ENCODE measurements around the gene TSLP.
A peak's percentile ranks its signal among the peaks of the same experiment; 100 is the strongest.

TSLP gene

GRCh38 chr5:111077678-111078077 is 6.2 kb downstream of the TSLP start:
- Histone ChIP-seq H4K91ac (ENCODE audit: low read depth, low read length) (no peak overlapping the region), H3K9ac (ENCODE audit: low read length) (no peak overlapping the region), H2BK5ac (ENCODE audit: low read depth, low read length, poor library complexity) (no peak overlapping the region), H4K12ac (ENCODE audit: low read depth, low read length) (no peak overlapping the region), H3K9me3 (ENCODE audit: insufficient read depth, low read depth, low read length) (no peaks in the 10 kb centered on the region), H3K14ac (ENCODE audit: low read length) (no peak overlapping the region), H3K23ac (ENCODE audit: low read length) (no peak overlapping the region), H3K79me1 (ENCODE audit: low read length) (peaks cover 3% of the 10 kb centered on the region), H3K4ac (ENCODE audit: low read depth, low read length) (no peak overlapping the region), H2AFZ (ENCODE audit: insufficient read depth, low read length, poor library complexity) (no peak overlapping the region), H3K4me3 (ENCODE audit: low read depth, low read length) (no peak overlapping the region), H3K18ac (ENCODE audit: low read length) (no peak overlapping the region), H2BK120ac (ENCODE audit: insufficient read depth, low read length, poor library complexity) (no peak overlapping the region), H3K27ac (ENCODE audit: low read depth, low read length) (no peak overlapping the region), H3K27me3 (ENCODE audit: insufficient read depth, low read length) (peaks cover 2% of the 10 kb centered on the region), H2AK5ac (ENCODE audit: low read length) (no peak overlapping the region), H2BK12ac (ENCODE audit: low read length) (no peak overlapping the region), H3K4me1 (ENCODE audit: control insufficient read depth in 1 of 2, insufficient read depth in 2 of 2, low read length in 2 of 2) (peaks cover 0 to 2% of the 10 kb centered on the region in 2 experiments), H3K79me2 (ENCODE audit: control insufficient read depth, insufficient read depth, low read length, poor library complexity) (peaks cover 1% of the 10 kb centered on the region), H3K36me3 (ENCODE audit: control insufficient read depth in 1 of 2, insufficient read depth in 2 of 2, low read length in 2 of 2) (no peaks in the 10 kb centered on the region), H4K8ac (ENCODE audit: low read depth, low read length) (no peak overlapping the region), H3K4me2 (ENCODE audit: low read length) (no peak overlapping the region)
- no CpG with 5 or more reads among the region's 2 CpGs for WGBS (ENCODE audit: extremely low coverage, insufficient coverage, insufficient read length)
- DNase-seq: no peak

- Histone ChIP-seq H3K79me2 (ENCODE audit: control insufficient read depth, insufficient read depth, low read length, poor library complexity) (no peaks in the 10 kb centered on the region), H3K9ac (ENCODE audit: low read length) (no peak overlapping the region), H3K9me3 (ENCODE audit: insufficient read depth, low read depth, low read length) (no peaks in the 10 kb centered on the region), H3K4me2 (ENCODE audit: low read length) (no peak overlapping the region), H3K23ac (ENCODE audit: low read length) (no peak overlapping the region), H2BK120ac (ENCODE audit: insufficient read depth, low read length, poor library complexity) (no peak overlapping the region), H3K4me3 (ENCODE audit: low read depth, low read length) (no peak overlapping the region), H4K12ac (ENCODE audit: low read depth, low read length) (no peak overlapping the region), H2BK12ac (ENCODE audit: low read length) (no peak overlapping the region), H3K4ac (ENCODE audit: low read depth, low read length) (no peak overlapping the region), H3K4me1 (ENCODE audit: control insufficient read depth in 1 of 2, insufficient read depth in 2 of 2, low read length in 2 of 2) (no peaks in the 10 kb centered on the region), H2AK5ac (ENCODE audit: low read length) (no peak overlapping the region), H3K18ac (ENCODE audit: low read length) (no peak overlapping the region), H3K27me3 (ENCODE audit: insufficient read depth, low read length) (no peaks in the 10 kb centered on the region), H3K27ac (ENCODE audit: low read depth, low read length) (no peak overlapping the region), H3K14ac (ENCODE audit: low read length) (no peak overlapping the region), H3K36me3 (ENCODE audit: control insufficient read depth in 1 of 2, insufficient read depth in 2 of 2, low read length in 2 of 2) (no peaks in the 10 kb centered on the region), H3K79me1 (ENCODE audit: low read length) (no peaks in the 10 kb centered on the region), H2BK5ac (ENCODE audit: low read depth, low read length, poor library complexity) (no peak overlapping the region), H2AFZ (ENCODE audit: insufficient read depth, low read length, poor library complexity) (no peak overlapping the region), H4K8ac (ENCODE audit: low read depth, low read length) (no peak overlapping the region), H4K91ac (ENCODE audit: low read depth, low read length) (no peak overlapping the region)
- no peak for DNase-seq
- no CpG with 5 or more reads among the region's 1 CpG for WGBS (ENCODE audit: extremely low coverage, insufficient coverage, insufficient read length)
Observed at GRCh38 chr5:111079846-111080245, 8.3 kb downstream of the TSLP start.

DNA sequence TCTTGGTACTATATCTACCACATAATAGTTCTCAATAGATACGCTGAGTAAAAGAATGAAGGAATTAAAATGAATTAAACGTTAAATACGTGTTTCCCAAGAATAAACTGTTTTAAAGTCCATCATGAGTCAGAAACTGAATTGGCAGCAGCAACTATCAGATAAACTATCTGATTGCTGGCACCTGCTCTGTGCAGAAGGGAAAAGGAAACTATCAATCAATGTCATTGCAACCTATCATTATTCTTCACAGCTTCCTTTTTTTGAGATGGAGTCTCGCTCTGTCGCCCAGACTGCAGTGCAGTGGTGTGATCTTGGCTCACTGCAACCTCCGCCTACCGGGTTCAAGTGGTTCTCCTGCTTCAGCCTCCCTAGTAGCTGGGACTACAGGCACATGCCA is 11.8 kb downstream of the TSLP start:
- Histone ChIP-seq H3K4ac (ENCODE audit: low read depth, low read length) (no peak overlapping the region), H3K23ac (ENCODE audit: low read length) (no peak overlapping the region), H2AK5ac (ENCODE audit: low read length) (no peak overlapping the region), H3K27me3 (ENCODE audit: insufficient read depth, low read length) (no peaks in the 10 kb centered on the region), H3K9me3 (ENCODE audit: insufficient read depth, low read depth, low read length) (no peaks in the 10 kb centered on the region), H3K4me2 (ENCODE audit: low read length) (no peak overlapping the region), H2BK120ac (ENCODE audit: insufficient read depth, low read length, poor library complexity) (no peak overlapping the region), H3K4me3 (ENCODE audit: low read depth, low read length) (no peak overlapping the region), H3K18ac (ENCODE audit: low read length) (no peak overlapping the region), H2BK12ac (ENCODE audit: low read length) (no peak overlapping the region), H4K12ac (ENCODE audit: low read depth, low read length) (no peak overlapping the region), H3K36me3 (ENCODE audit: control insufficient read depth in 1 of 2, insufficient read depth in 2 of 2, low read length in 2 of 2) (no peaks in the 10 kb centered on the region), H3K27ac (ENCODE audit: low read depth, low read length) (no peak overlapping the region), H2BK5ac (ENCODE audit: low read depth, low read length, poor library complexity) (no peak overlapping the region), H3K4me1 (ENCODE audit: control insufficient read depth in 1 of 2, insufficient read depth in 2 of 2, low read length in 2 of 2) (no peaks in the 10 kb centered on the region), H2AFZ (ENCODE audit: insufficient read depth, low read length, poor library complexity) (no peak overlapping the region), H4K8ac (ENCODE audit: low read depth, low read length) (no peak overlapping the region), H3K14ac (ENCODE audit: low read length) (no peak overlapping the region), H3K9ac (ENCODE audit: low read length) (no peak overlapping the region), H3K79me2 (ENCODE audit: control insufficient read depth, insufficient read depth, low read length, poor library complexity) (no peaks in the 10 kb centered on the region), H3K79me1 (ENCODE audit: low read length) (no peaks in the 10 kb centered on the region), H4K91ac (ENCODE audit: low read depth, low read length) (no peak overlapping the region)
- DNase-seq: no peak
- WGBS (ENCODE audit: extremely low coverage, insufficient coverage, insufficient read length): no CpG with 5 or more reads among the region's 7 CpGs

DNA sequence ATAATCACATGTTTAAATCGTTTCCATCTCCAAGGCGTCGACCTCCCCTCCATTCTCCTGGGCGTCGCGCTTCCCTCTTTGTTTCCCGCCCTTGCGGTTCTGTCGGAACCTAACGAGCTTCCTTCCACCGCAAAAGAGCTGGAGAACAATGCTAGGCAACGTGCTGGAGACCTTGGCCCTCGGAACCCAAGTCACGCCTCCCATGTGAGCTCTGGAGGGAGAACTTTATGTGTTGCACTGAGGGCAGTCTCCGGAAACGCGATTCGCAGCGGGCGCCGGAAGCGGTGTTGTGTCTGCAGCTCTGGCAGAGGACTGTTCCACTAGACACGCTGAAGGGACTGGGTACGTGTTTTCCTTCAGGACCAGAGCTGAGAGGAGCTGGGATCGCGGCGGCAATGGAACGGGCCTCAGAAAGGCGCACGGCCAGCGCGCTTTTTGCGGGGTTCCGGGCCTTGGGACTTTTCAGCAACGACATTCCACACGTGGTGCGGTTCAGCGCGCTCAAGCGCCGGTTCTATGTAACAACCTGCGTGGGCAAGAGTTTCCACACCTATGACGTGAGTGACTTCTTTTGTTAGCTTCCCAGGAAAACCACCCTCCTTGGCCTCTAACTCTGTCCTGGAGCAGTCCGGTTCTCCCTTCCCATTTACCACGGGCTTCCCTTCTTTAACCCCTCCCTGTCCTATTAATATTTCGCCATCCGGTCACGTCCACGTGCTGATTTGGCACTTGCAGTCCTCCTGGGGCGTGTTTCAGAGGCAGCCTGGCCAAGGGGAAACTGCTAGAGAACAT is 20.7 kb downstream of the TSLP start, which contains the start of gene WDR36:
Gene WDR36, plus strand, starts transcription at position 287 of the 792 bp plus-strand sequence. Its CDS starts 109 bp downstream, at position 396.
- WGBS (ENCODE audit: extremely low coverage, insufficient coverage, insufficient read length): no CpG with 5 or more reads among the region's 50 CpGs
- peak within 1 kb of the TSS; percentile 34 for H2BK5ac ChIP-seq (ENCODE audit: low read depth, low read length, poor library complexity)
- peak within 1 kb of the TSS; percentile 82 for H2AFZ ChIP-seq (ENCODE audit: insufficient read depth, low read length, poor library complexity)
- H3K36me3 ChIP-seq (ENCODE audit: control insufficient read depth in 1 of 2, insufficient read depth in 2 of 2, low read length in 2 of 2): no peaks in the 10 kb centered on the region
- H2AK5ac ChIP-seq (ENCODE audit: low read length): no peak within 1 kb of the TSS
- H3K79me2 ChIP-seq (ENCODE audit: control insufficient read depth, insufficient read depth, low read length, poor library complexity): peaks cover 5% of the 10 kb centered on the region
- H3K79me1 ChIP-seq (ENCODE audit: low read length): peaks cover 4% of the 10 kb centered on the region
- no peak within 1 kb of the TSS for H3K23ac ChIP-seq (ENCODE audit: low read length)
- H4K12ac ChIP-seq (ENCODE audit: low read depth, low read length): peak within 1 kb of the TSS; percentile 91
- H2BK12ac ChIP-seq (ENCODE audit: low read length): no peak within 1 kb of the TSS
- H3K14ac ChIP-seq (ENCODE audit: low read length): peak within 1 kb of the TSS; percentile 83
- H3K27ac ChIP-seq (ENCODE audit: low read depth, low read length): peak within 1 kb of the TSS; percentile 37
- peak within 1 kb of the TSS; percentile 84 for H3K9ac ChIP-seq (ENCODE audit: low read length)
- H3K4me2 ChIP-seq (ENCODE audit: low read length): peak within 1 kb of the TSS; percentile 77
- peak within 1 kb of the TSS; percentile 81 for H4K91ac ChIP-seq (ENCODE audit: low read depth, low read length)
- no peaks in the 10 kb centered on the region for H3K4me1 ChIP-seq (ENCODE audit: control insufficient read depth in 1 of 2, insufficient read depth in 2 of 2, low read length in 2 of 2)
- H3K4ac ChIP-seq (ENCODE audit: low read depth, low read length): peak within 1 kb of the TSS; percentile 60
- peak within 1 kb of the TSS; percentile 52 for H2BK120ac ChIP-seq (ENCODE audit: insufficient read depth, low read length, poor library complexity)
- peak within 1 kb of the TSS; percentile 95 for H3K4me3 ChIP-seq (ENCODE audit: low read depth, low read length)
- peak within 1 kb of the TSS; percentile 65 for H3K18ac ChIP-seq (ENCODE audit: low read length)
- H4K8ac ChIP-seq (ENCODE audit: low read depth, low read length): peak within 1 kb of the TSS; percentile 98
- no peaks in the 10 kb centered on the region for H3K9me3 ChIP-seq (ENCODE audit: insufficient read depth, low read depth, low read length)
- peak; percentile 83 to 98 for DNase-seq
- H3K27me3 ChIP-seq (ENCODE audit: insufficient read depth, low read length): no peaks in the 10 kb centered on the region
